22Rv1 (cell line): ENCODE data around the gene MFSD6.

Experiments
- H3K27ac ChIP-seq: fragments of 450-650 bp; 2 replicates; pipeline ENCODE4 v1.5.1; 2017
- CTCF ChIP-seq: fragments of 450-650 bp; IDR thresholded peaks from 2 replicates; pipeline ENCODE4 v1.5.1; 2017; ENCODE audit warnings: mild to moderate bottlenecking
- ZFX ChIP-seq: fragments of 450-650 bp; IDR thresholded peaks from 2 replicates; pipeline ENCODE4 v1.6.1; 2017; ENCODE audit warnings: antibody characterized with exemption, borderline replicate concordance

MFSD6 gene

GRCh38 chr2:190512539-190513095 is 104.5 kb downstream of the MFSD6 start:
- H3K27ac ChIP-seq = no peak overlapping the region

GRCh38 chr2:190513877-190514276 is 105.7 kb downstream of the MFSD6 start:
- no peak for TF ChIP-seq CTCF
- no peak overlapping the region for H3K27ac ChIP-seq

More at GRCh38 chr2:190512539-190513095, 104.5 kb downstream of the MFSD6 start:
- TF ChIP-seq ZFX (no peak), CTCF (no peak)

GRCh38 chr2:190514676-190515075 is 106.5 kb downstream of the MFSD6 start:
- TF ChIP-seq ZFX (no peak), CTCF (no peak)
- H3K27ac ChIP-seq = no peak overlapping the region

- TF ChIP-seq CTCF (no peak), ZFX (no peak)
- no peak overlapping the region for H3K27ac ChIP-seq
These were observed 107.5 kb downstream of the MFSD6 start for GRCh38 chr2:190515687-190516086.

GRCh38 chr2:190517468-190517867 is 109.3 kb downstream of the MFSD6 start:
- H3K27ac ChIP-seq = no peak overlapping the region
- TF ChIP-seq ZFX (no peak), CTCF (no peak)

- H3K27ac ChIP-seq = no peak overlapping the region
- TF ChIP-seq ZFX (no peak), CTCF (no peak)
These were observed 112.0 kb downstream of the MFSD6 start for GRCh38 chr2:190519975-190520767.

GRCh38 chr2:190524928-190525327 is 116.8 kb downstream of the MFSD6 start:
- H3K27ac ChIP-seq = no peak overlapping the region
- TF ChIP-seq ZFX (no peak), CTCF (no peak)
